Measurements from ENCODE around the gene KCNT2. TPM values are rescaled to one million over a fixed set of nuclear protein-coding genes. Genes with fewer than 3 reads are reported as not detected.

KCNT2 gene
- total RNA-seq, 2 donors from 2014 or later, result 1.1 TPM; not detected in 1

- Mint-ChIP-seq H3K36me3 (ENCODE audit: low read depth) (no peaks in the 10 kb centered on the region), H3K27me3 (no peaks in the 10 kb centered on the region), H3K4me1 (no peaks in the 10 kb centered on the region), H3K4me3 (no peak overlapping the region), H3K27ac (no peak overlapping the region)
- H3K9me3 ChIP-seq (ENCODE audit: control insufficient read depth, low read length, poor library complexity, severe bottlenecking), result no peaks in the 10 kb centered on the region
- DNase-seq (no peak), ATAC-seq (no peak)
Observed at GRCh38 chr1:196623079-196623478, 14.8 kb upstream of the KCNT2 start.

GRCh38 chr1:196619721-196620120, 11.5 kb upstream of the KCNT2 start:
- no peaks in the 10 kb centered on the region for H3K4me1 Mint-ChIP-seq
- no peaks in the 10 kb centered on the region for H3K36me3 Mint-ChIP-seq (ENCODE audit: low read depth)
- H3K27ac Mint-ChIP-seq, result no peak overlapping the region
- no peaks in the 10 kb centered on the region for H3K27me3 Mint-ChIP-seq
- no peaks in the 10 kb centered on the region for H3K9me3 ChIP-seq (ENCODE audit: control insufficient read depth, low read length, poor library complexity, severe bottlenecking)
- no peak overlapping the region for H3K4me3 Mint-ChIP-seq
- no peak for ATAC-seq
- no peak for DNase-seq

GRCh38 chr1:196611873-196612272, 3.6 kb upstream of the KCNT2 start:
- H3K9me3 ChIP-seq (ENCODE audit: control insufficient read depth, low read length, poor library complexity, severe bottlenecking), result peaks cover 3% of the 10 kb centered on the region
- Mint-ChIP-seq H3K27ac (no peak overlapping the region), H3K4me1 (peaks cover 12% of the 10 kb centered on the region), H3K36me3 (ENCODE audit: low read depth) (peaks cover 3% of the 10 kb centered on the region), H3K27me3 (peaks cover 14% of the 10 kb centered on the region), H3K4me3 (no peak overlapping the region)
- DNase-seq (no peak), ATAC-seq (no peak)

- no peak for DNase-seq
- Mint-ChIP-seq H3K27ac (peak overlapping the region; percentile 12), H3K36me3 (ENCODE audit: low read depth) (peaks cover 3% of the 10 kb centered on the region), H3K4me3 (peak overlapping the region; percentile 93), H3K4me1 (peaks cover 12% of the 10 kb centered on the region), H3K27me3 (peaks cover 23% of the 10 kb centered on the region)
- no peak for ATAC-seq
- peaks cover 3% of the 10 kb centered on the region for H3K9me3 ChIP-seq (ENCODE audit: control insufficient read depth, low read length, poor library complexity, severe bottlenecking)
Observed at GRCh38 chr1:196609370-196609737, 1.1 kb upstream of the KCNT2 start.

GRCh38 chr1:196607981-196608380, 259 bp downstream of the KCNT2 start:
- no peak for ATAC-seq
- peaks cover 3% of the 10 kb centered on the region for H3K36me3 Mint-ChIP-seq (ENCODE audit: low read depth)
- H3K9me3 ChIP-seq (ENCODE audit: control insufficient read depth, low read length, poor library complexity, severe bottlenecking), result peaks cover 3% of the 10 kb centered on the region
- H3K27me3 Mint-ChIP-seq, result peaks cover 23% of the 10 kb centered on the region
- H3K4me1 Mint-ChIP-seq, result peaks cover 12% of the 10 kb centered on the region
- H3K27ac Mint-ChIP-seq, result no peak overlapping the region
- no peak for DNase-seq
- peak overlapping the region; percentile 93 for H3K4me3 Mint-ChIP-seq

GRCh38 chr1:196603651-196604050, 4.6 kb downstream of the KCNT2 start:
- no peak for ATAC-seq
- peaks cover 7% of the 10 kb centered on the region for H3K4me1 Mint-ChIP-seq
- peaks cover 23% of the 10 kb centered on the region for H3K27me3 Mint-ChIP-seq

GRCh38 chr1:196598942-196599748, 9.1 kb downstream of the KCNT2 start:
- ATAC-seq (no peak), DNase-seq (no peak)
- H3K27ac Mint-ChIP-seq, result no peak overlapping the region
- H3K36me3 Mint-ChIP-seq (ENCODE audit: low read depth), result peaks cover 3% of the 10 kb centered on the region
- no peak overlapping the region for H3K4me3 Mint-ChIP-seq
- H3K9me3 ChIP-seq (ENCODE audit: control insufficient read depth, low read length, poor library complexity, severe bottlenecking), result no peaks in the 10 kb centered on the region
- H3K27me3 Mint-ChIP-seq, result peaks cover 11% of the 10 kb centered on the region
- H3K4me1 Mint-ChIP-seq, result no peaks in the 10 kb centered on the region

More at GRCh38 chr1:196603651-196604050, 4.6 kb downstream of the KCNT2 start:
- Mint-ChIP-seq H3K27ac (no peak overlapping the region), H3K4me3 (no peak overlapping the region), H3K36me3 (ENCODE audit: low read depth) (peaks cover 6% of the 10 kb centered on the region)
- no peaks in the 10 kb centered on the region for H3K9me3 ChIP-seq (ENCODE audit: control insufficient read depth, low read length, poor library complexity, severe bottlenecking)
- DNase-seq, result no peak

- no peak overlapping the region for H3K27ac Mint-ChIP-seq
- ATAC-seq, result no peak
- no peak for DNase-seq
- peaks cover 4% of the 10 kb centered on the region for H3K27me3 Mint-ChIP-seq
- no peaks in the 10 kb centered on the region for H3K9me3 ChIP-seq (ENCODE audit: control insufficient read depth, low read length, poor library complexity, severe bottlenecking)
- H3K4me1 Mint-ChIP-seq, result no peaks in the 10 kb centered on the region
- no peak overlapping the region for H3K4me3 Mint-ChIP-seq
- H3K36me3 Mint-ChIP-seq (ENCODE audit: low read depth), result no peaks in the 10 kb centered on the region
Observed at GRCh38 chr1:196594700-196595099, 13.5 kb downstream of the KCNT2 start.

GRCh38 chr1:196593955-196594354, 14.3 kb downstream of the KCNT2 start:
- no peaks in the 10 kb centered on the region for H3K4me1 Mint-ChIP-seq
- no peak for ATAC-seq

GRCh38 chr1:196590959-196591358, 17.3 kb downstream of the KCNT2 start:
- Mint-ChIP-seq H3K4me1 (no peaks in the 10 kb centered on the region), H3K27me3 (no peaks in the 10 kb centered on the region), H3K27ac (no peak overlapping the region), H3K4me3 (no peak overlapping the region), H3K36me3 (ENCODE audit: low read depth) (no peaks in the 10 kb centered on the region)
- ATAC-seq (no peak), DNase-seq (no peak)
- no peaks in the 10 kb centered on the region for H3K9me3 ChIP-seq (ENCODE audit: control insufficient read depth, low read length, poor library complexity, severe bottlenecking)

More at GRCh38 chr1:196593955-196594354, 14.3 kb downstream of the KCNT2 start:
- no peak for DNase-seq
- H3K27me3 Mint-ChIP-seq, result peaks cover 4% of the 10 kb centered on the region
- no peaks in the 10 kb centered on the region for H3K36me3 Mint-ChIP-seq (ENCODE audit: low read depth)
- H3K9me3 ChIP-seq (ENCODE audit: control insufficient read depth, low read length, poor library complexity, severe bottlenecking), result no peaks in the 10 kb centered on the region
- no peak overlapping the region for H3K27ac Mint-ChIP-seq
- no peak overlapping the region for H3K4me3 Mint-ChIP-seq

- Mint-ChIP-seq H3K27ac (no peak overlapping the region), H3K4me1 (no peaks in the 10 kb centered on the region), H3K27me3 (no peaks in the 10 kb centered on the region), H3K36me3 (ENCODE audit: low read depth) (no peaks in the 10 kb centered on the region), H3K4me3 (no peak overlapping the region)
- DNase-seq, result no peak
- no peak for ATAC-seq
- no peaks in the 10 kb centered on the region for H3K9me3 ChIP-seq (ENCODE audit: control insufficient read depth, low read length, poor library complexity, severe bottlenecking)
Observed at GRCh38 chr1:196590012-196590708, 18.1 kb downstream of the KCNT2 start.

- Mint-ChIP-seq H3K27me3 (no peaks in the 10 kb centered on the region), H3K4me1 (no peaks in the 10 kb centered on the region), H3K4me3 (no peak overlapping the region), H3K27ac (no peak overlapping the region), H3K36me3 (ENCODE audit: low read depth) (no peaks in the 10 kb centered on the region)
- DNase-seq (no peak), ATAC-seq (no peak)
- H3K9me3 ChIP-seq (ENCODE audit: control insufficient read depth, low read length, poor library complexity, severe bottlenecking), result no peaks in the 10 kb centered on the region
Observed at GRCh38 chr1:196584696-196585095, 23.5 kb downstream of the KCNT2 start.

GRCh38 chr1:196577386-196577785, 30.9 kb downstream of the KCNT2 start:
- Mint-ChIP-seq H3K27me3 (peaks cover 15% of the 10 kb centered on the region), H3K4me3 (no peak overlapping the region), H3K27ac (no peak overlapping the region), H3K4me1 (no peaks in the 10 kb centered on the region), H3K36me3 (ENCODE audit: low read depth) (no peaks in the 10 kb centered on the region)
- ATAC-seq (no peak), DNase-seq (no peak)
- H3K9me3 ChIP-seq (ENCODE audit: control insufficient read depth, low read length, poor library complexity, severe bottlenecking), result no peaks in the 10 kb centered on the region
